ENCODE results near the gene MARCO.
"Not testable (repeated sequence)": the region's sequence is repeated elsewhere in the genome, so short reads cannot be mapped to it uniquely, and the experiment has no call there.

Gene MARCO

DNA sequence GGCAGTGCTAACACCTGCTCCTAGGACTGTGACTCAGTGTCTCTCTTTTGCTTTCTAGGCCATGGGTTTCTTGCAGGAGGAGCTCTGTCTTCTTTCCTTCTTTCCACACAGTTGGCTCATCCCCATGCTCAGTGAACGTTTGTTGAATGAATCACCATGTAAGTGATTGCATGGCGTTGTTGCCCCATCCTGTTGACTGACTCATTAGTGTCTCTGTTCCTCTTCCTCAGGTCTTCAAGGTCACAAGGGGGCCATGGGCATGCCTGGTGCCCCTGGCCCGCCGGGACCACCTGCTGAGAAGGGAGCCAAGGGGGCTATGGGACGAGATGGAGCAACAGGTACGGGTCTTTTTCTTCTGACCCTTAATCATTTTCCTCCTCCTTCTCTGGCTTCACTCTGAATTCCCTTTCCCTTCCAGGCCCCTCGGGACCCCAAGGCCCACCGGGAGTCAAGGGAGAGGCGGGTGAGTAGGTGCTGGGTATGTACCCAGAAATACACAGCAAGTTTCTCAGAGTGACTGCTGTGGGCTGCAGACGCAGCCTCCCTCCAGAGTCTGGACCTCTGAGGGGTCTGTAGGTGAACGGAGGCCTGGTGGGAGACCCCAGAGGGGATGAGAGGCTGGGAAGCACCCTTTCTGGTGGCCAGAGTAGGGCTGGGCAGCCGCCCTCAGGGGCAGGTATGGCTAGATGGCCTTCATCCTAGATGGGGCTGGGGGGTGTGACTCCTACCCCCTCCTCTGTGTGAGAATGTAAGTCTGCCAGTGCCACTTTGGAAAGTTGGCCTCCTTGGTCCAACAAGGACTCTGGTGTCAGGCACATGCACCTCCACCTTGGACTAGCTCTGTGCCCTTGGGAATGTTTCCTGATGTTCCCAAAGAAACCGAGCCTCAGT, 32.4 kb downstream of the MARCO start:
- DNase-seq (ENCODE audit: low read depth, low spot score), result no peak

- no peak for DNase-seq (ENCODE audit: low read depth, low spot score)
Measured at GRCh38 chr2:118975133-118975532, 33.1 kb downstream of the MARCO start.

GRCh38 chr2:118978064-118978463, 36.1 kb downstream of the MARCO start:
- DNase-seq (ENCODE audit: low read depth, low spot score), result no peak

GRCh38 chr2:118979152-118979861, 37.3 kb downstream of the MARCO start:
- no peak for DNase-seq (ENCODE audit: low read depth, low spot score)

- DNase-seq (ENCODE audit: low read depth, low spot score), result no peak
Measured at GRCh38 chr2:118980022-118980421, 38.0 kb downstream of the MARCO start.

DNA sequence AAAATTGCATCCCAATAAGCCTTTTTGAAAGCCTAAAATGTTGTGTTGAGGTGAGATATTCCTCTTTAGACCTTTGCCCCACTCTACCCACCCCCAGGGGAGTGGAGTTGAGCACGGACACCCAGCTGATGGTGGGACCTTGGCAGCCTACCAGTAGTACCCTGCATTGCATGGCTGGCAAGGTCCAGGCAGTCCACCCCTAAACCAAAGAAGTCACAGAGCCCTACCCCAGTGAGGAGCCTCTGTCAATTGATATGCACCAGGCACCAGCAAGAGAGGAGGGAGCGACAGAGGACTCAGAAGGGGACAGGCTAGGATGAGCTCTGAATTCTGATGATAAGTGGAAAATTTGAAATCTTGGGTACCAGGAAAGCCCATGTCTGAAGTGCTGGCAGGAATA, 38.6 kb downstream of the MARCO start:
- no peak for DNase-seq (ENCODE audit: low read depth, low spot score)

DNA sequence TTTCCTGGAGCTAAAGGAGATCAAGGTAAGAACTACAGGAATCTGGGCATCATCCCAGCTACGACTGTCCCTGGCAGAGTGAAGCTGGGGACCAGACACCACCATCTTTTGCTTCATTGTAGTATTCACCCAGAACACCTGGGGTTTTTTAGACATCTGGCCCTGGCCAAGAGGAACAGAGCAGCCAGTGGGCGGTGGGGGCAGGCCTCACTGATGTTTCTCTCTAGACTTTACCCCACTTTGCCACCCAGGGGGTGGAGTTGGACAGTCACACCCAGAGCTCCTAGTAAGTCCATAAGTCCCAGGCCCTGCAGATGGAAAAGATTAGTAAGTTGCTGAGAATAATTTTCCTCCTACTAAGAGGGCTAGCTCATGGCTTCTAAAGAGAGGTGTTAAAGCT, 39.6 kb downstream of the MARCO start:
- no peak for DNase-seq (ENCODE audit: low read depth, low spot score)

DNA sequence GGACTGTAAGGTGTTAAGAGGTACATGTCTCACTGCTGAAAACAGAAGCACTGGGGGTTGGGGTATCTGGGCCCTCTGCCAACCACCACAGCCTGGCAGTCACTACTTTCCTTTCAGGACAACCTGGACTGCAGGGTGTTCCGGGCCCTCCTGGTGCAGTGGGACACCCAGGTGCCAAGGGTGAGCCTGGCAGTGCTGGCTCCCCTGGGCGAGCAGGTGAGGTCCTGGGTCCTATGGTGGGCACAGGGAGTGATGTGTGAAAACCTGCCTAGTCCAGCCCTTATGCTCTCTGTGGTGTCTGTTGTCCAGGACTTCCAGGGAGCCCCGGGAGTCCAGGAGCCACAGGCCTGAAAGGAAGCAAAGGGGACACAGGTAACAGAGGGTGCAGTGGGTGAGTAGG, 40.0 kb downstream of the MARCO start:
- no peak for DNase-seq (ENCODE audit: low read depth, low spot score)

- DNase-seq (ENCODE audit: low read depth, low spot score), result no peak
Measured at GRCh38 chr2:118983133-118983532, 41.1 kb downstream of the MARCO start.

DNA sequence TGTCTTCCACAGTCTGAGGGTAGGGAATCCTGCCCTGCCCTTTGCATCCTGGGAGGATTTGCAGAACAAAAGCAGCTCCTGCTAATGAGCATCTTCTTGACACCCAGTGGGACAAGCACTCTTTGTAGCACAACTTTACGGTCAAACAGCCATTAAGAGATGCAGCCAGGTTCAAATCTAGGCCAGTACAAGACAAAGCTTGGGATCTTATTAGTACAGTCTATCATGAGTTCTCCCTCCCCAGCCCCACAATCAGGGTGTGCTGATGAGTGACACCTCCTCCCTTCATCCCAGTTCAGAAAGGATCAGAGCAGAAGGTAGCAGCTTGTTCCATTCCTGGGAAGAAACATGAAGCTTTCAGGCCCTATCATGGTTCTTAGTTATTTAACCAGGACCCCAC, 41.9 kb downstream of the MARCO start:
- no peak for DNase-seq (ENCODE audit: low read depth, low spot score)

DNA sequence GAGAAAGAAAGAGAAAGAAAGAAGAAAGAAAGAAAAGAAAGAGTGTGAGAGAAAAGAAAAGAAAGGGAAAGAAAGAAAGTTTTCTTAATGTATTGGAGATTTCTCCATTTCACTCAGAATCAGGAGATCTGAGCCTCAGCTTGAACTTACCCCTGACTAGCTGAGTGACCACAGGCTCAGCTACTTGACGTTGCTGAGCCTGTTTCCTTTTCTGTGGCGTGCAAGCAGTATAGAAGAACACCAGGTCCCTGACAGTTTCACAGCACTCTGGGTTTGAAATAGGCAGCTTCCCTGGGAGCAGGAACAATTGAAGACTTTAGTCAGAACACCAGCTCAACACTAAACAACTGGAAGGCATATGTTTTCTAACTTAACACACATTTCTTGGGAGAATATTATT, 44.7 kb downstream of the MARCO start:
- no peak for DNase-seq (ENCODE audit: low read depth, low spot score)

DNA sequence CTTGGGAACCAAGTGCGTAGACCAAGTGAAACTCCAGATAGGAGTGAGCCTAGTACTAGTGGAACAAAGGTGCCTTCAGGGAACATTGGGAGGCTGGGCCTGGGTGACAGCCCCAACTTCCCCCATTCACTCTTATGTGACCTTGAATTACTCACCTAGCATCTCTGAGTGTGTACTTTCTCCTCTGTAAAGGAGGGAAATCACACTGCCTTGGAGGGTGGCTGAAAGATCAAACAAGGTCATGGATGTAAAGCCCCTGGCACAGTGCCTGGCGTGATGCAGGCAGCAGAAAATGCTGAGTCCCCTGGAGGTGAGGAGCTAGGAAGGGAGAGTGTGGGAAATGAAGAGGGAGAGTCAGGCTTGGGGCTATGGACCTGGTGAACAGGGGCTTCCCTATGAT, 45.9 kb downstream of the MARCO start:
- no peak for DNase-seq (ENCODE audit: low read depth, low spot score)

DNA sequence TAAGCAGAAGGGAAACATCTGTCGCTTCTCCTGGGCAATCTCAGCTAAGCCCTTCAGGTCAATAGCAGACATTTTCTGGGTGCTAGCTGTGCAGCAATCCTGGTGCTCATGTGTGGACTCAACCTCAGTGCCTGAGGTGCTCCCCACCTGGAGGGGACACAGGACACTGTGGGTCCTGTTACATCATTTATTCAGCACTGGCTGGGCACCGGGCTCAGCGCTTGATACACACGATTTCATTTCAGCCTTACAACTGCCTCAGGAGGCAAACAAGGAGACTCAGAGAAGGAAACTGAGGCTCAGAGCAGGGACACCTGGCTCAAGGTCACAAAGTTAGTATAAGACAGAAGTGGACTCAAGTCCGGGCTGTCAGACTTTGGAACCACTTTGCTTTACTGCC, 46.7 kb downstream of the MARCO start:
- no peak for DNase-seq (ENCODE audit: low read depth, low spot score)

GRCh38 chr2:118989481-118989880, 47.5 kb downstream of the MARCO start:
- DNase-seq (ENCODE audit: low read depth, low spot score), result no peak

DNA sequence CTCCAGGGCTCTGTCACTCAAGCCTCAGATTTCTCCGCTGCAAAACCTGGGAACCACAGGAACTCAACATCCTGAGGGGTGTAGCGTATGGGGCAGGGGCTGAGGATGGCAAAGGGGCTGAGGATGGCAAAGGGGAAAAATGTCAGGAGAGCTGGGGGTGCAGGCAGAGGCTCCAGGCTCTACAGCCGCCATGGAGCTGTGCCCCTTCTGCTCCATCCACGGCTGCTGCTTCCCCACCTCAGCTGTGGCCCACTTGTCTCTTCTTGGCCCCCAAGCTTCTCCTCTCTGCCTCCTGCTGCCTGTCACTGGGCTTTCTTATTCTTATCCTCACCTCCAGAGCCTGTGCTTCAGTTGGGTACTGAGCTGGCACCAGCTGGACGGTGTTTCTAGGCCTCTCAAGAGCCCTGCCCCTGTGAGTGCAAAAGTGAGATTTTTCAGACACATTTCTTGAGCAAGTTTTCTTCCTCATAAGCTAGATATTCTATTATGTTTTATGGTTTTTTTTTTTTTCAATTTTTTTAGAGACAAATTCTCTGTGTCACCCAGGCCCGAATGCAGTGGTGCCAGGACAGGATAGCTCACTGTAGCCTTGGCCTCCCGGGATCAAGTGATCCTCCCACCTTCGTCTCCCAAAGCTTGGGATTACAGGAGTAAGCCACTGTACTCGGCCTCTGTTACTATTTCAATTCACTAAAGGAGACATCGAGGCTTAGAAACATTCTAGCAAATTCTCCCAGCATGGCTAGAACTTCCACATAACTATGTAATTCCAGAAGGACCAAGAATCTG, 49.0 kb downstream of the MARCO start:
- no peak for DNase-seq (ENCODE audit: low read depth, low spot score)

DNA sequence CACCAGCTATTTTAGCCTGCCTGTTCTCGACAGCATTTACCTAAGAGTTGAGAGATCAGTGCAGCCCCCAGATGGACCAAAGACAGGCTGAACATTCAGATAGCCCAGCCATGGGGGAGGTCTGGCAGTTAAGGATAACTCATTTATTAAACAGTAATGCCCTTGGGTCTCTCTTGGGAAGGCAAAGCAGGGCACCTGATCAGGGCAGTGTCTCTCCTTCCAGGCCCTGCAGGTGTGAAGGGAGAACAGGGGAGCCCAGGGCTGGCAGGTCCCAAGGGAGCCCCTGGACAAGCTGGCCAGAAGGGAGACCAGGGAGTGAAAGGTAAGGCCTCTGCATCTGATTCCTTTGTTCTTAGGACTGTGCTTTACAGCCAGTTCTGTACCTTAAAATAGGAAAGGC, 49.6 kb downstream of the MARCO start:
- no peak for DNase-seq (ENCODE audit: low read depth, low spot score)

DNA sequence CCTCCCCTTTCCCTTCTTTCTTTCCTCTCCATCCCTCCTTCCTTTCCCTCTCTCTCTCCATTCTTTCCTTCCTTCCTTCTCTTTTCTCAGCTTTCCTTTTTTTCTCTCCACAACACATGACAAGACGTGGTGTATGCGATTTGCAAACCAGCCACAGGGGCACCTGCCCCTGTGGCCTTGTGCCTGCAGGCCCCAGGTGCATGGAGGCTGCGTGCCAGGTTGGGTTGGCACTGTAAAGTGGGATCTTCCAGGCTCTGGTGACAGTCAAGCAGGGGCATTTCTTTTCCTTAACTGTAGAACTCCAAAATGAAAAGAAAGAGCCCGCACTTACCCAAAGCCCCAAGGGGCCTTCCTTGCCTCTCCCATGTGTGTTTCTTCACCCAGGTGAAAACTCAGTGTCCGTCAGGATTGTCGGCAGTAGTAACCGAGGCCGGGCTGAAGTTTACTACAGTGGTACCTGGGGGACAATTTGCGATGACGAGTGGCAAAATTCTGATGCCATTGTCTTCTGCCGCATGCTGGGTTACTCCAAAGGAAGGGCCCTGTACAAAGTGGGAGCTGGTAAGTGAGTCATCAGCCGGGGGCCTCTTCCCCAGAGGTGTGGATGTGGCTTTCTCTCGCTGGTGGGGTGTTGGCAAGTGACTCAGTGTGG, 50.9 kb downstream of the MARCO start:
- no peak for DNase-seq (ENCODE audit: low read depth, low spot score)

- no peak for DNase-seq (ENCODE audit: low read depth, low spot score)
Measured at GRCh38 chr2:118993392-118993752, 51.4 kb downstream of the MARCO start.

DNA sequence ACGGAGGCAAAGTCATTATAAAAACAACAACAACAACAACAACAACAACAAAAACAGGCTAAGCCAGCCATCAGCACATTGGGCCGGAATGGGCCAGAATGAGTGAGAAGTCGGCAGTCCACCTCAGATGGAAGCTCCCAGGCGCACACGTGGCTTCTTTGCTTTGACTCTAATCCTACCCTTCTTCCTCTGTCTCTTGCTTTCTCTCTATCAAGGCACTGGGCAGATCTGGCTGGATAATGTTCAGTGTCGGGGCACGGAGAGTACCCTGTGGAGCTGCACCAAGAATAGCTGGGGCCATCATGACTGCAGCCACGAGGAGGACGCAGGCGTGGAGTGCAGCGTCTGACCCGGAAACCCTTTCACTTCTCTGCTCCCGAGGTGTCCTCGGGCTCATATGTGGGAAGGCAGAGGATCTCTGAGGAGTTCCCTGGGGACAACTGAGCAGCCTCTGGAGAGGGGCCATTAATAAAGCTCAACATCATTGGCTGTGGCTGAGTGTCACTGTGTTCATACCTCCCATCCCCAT, 52.2 kb downstream of the MARCO start:
- DNase-seq (ENCODE audit: low read depth, low spot score), result no peak

- no peak for DNase-seq (ENCODE audit: low read depth, low spot score)
Measured at GRCh38 chr2:118994778-118995177, 52.8 kb downstream of the MARCO start.

- DNase-seq (ENCODE audit: low read depth, low spot score), result not testable (repeated sequence)
Measured at GRCh38 chr2:119003856-119004255, 61.9 kb downstream of the MARCO start.

DNA sequence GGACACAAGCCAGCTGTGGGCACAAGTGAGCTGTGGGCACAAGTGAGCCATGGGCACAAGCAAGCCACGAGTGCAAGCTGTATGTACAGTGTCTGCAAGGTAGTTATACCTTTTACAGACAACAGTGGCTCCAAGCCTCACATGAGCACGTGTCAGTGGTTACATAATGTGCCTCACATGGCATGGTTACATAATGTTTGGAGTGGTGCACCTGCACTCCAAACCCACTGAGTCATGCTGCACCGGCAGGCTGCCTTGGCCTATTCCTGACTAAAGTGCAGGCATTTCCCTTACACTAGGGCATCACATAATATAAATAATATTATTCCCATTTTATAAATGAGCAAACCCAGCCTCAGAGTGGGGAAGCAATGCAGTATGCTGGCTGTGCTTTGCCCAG, 62.6 kb downstream of the MARCO start:
- DNase-seq (ENCODE audit: low read depth, low spot score), result no peak

Data from astrocyte of the hippocampus (primary cell).